GM18505 (cell line): ENCODE measurements around the gene NDE1.
"Not testable (repeated sequence)": the region's sequence is repeated elsewhere in the genome, so short reads cannot be mapped to it uniquely, and the experiment has no call there.

ENCODE experiments used
- ATAC-seq: cut with Tn5 transposase; IDR thresholded peaks from one replicate; pipeline ENCODE4 v1.9.1; 2021; ENCODE audit not compliant: unreplicated experiment
- POLR2A ChIP-seq: IDR thresholded peaks from 4 replicates; pipeline ENCODE4 v1.6.1; 2011; ENCODE audit warnings: borderline replicate concordance; ENCODE audit not compliant: insufficient read depth, insufficient read length; ENCODE audit errors: extremely low read depth

Gene NDE1

GRCh38 chr16:15677447-15677846 is 27.4 kb downstream of the NDE1 start:
- TF ChIP-seq POLR2A: no peak

GRCh38 chr16:15682105-15682570 is 32.1 kb downstream of the NDE1 start:
- no peak for TF ChIP-seq POLR2A
- ATAC-seq: no peak

More at GRCh38 chr16:15677447-15677846, 27.4 kb downstream of the NDE1 start:
- no peak for ATAC-seq

- no peak for ATAC-seq
- TF ChIP-seq POLR2A: no peak
These were observed 36.2 kb downstream of the NDE1 start for GRCh38 chr16:15686287-15686686.

- no peak for ATAC-seq
- no peak for TF ChIP-seq POLR2A
These were observed 39.2 kb downstream of the NDE1 start for GRCh38 chr16:15689290-15689689.

GRCh38 chr16:15690296-15690695 is 40.3 kb downstream of the NDE1 start:
- no peak for ATAC-seq
- no peak for TF ChIP-seq POLR2A

- no peak for TF ChIP-seq POLR2A
- ATAC-seq: no peak
These were observed 41.0 kb downstream of the NDE1 start for GRCh38 chr16:15691046-15691445.

- ATAC-seq: not testable (repeated sequence)
These were observed 42.5 kb downstream of the NDE1 start for GRCh38 chr16:15692508-15692907.

- no peak for ATAC-seq
- TF ChIP-seq POLR2A: no peak
These were observed 44.5 kb downstream of the NDE1 start for GRCh38 chr16:15694499-15694898.

- no peak for TF ChIP-seq POLR2A
- no peak for ATAC-seq
These were observed 49.8 kb downstream of the NDE1 start for GRCh38 chr16:15699819-15700218.

GRCh38 chr16:15701367-15701766 is 51.3 kb downstream of the NDE1 start:
- no peak for ATAC-seq
- TF ChIP-seq POLR2A: no peak

- no peak for ATAC-seq
These were observed 52.2 kb downstream of the NDE1 start for GRCh38 chr16:15701975-15702970.

GRCh38 chr16:15703029-15703736 is 53.1 kb downstream of the NDE1 start:
- no peak for TF ChIP-seq POLR2A
- no peak for ATAC-seq

More at GRCh38 chr16:15701975-15702970, 52.2 kb downstream of the NDE1 start:
- TF ChIP-seq POLR2A: peak; percentile 22

- no peak for ATAC-seq
- no peak for TF ChIP-seq POLR2A
These were observed 54.5 kb downstream of the NDE1 start for GRCh38 chr16:15704545-15704987.
